Esophagus mucosa (tissue), 1 donor: ENCODE data around the gene MDGA2. TPM values are rescaled to one million over a fixed set of nuclear protein-coding genes. Genes with fewer than 3 reads are reported as not detected.

Source experiments
- ATAC-seq: fragments of 200-7000 bp; cut with Tn5 transposase; one replicate; pipeline ENCODE4 v1.9.1; 2020
- total RNA-seq: library from RNA; stranded (reverse); gene quantifications from one replicate; pipeline ENCODE4 v1.2.4, GENCODE V29; 2023
- donor health status: DM: yes; HTN: yes; CAD: no.

MDGA2 gene
- total RNA-seq, 1 donor from 2014 or later, result not detected

DNA sequence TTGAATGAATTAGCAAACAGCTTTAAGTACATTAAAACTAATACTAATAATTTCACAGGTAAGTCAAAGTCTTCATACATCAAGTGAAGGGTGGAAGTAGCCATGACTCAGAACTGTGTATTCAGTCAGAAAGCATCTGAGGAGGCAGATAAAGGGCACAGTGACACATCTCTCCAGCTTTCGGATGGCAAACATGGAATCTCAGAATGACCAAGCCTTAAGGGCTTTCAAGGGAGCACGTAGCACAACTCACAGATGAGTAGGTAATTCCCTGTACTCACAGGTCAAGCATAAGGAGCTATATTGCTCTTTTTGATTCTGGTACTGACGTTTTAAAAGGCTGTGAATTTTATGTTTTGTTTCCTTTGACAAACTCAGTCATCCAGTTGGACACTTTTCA, 56.0 kb downstream of the MDGA2 start:
- no peak for ATAC-seq

DNA sequence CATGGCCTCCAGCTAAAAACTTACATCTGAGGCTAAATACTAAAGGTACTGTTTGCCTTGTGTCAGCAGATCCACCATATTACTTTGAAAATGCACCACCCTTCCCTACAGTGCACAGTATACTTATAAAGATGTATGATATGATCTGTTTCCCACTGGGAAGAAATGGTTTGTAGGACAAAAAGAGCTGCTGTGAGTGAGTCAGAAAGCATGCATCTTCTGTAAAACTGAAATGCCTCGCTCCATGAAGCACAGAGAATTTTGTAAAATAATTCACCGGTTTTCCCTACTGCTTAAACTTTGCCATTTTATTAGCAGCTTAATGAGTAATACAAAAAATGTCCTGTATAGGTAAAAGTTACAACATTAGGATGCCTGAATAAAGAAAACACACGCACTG, 68.8 kb downstream of the MDGA2 start:
- ATAC-seq, result no peak

DNA sequence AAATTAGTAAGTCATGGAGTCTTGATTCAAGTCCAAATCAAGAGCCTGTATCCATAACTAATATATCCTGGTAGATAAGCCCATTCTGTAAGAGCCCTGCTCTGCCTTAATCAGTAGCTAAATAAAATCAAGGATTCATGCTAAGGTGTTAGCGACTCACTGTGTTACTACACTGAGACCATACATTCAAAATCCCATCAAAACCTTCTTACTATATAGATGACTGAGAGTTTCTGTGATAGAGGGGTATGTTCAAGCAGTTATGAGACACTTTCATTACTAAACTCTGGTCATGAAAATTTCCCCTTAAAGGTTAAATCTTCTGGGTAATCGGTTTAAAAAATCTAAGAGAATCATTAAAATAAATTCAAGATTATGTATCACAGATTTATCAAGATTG, 78.5 kb downstream of the MDGA2 start:
- no peak for ATAC-seq

DNA sequence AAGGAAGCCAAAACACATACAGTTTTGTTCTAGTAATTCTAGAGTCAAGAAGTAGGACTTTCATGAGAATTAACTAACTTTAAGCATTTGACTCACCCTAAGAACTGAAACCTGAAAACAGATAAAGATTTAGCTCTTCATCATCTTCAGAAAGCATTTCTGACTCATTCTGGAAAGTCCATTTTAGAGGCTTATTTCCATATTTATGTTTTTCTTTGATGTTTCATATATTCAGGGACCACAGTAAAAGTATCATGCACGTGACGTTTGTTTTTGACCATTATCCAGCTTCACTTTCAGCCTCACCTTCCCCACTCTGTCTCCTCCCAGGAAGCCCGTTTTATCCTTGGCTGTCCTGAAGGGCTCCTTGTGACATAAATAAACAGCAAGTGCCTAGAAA, 79.2 kb downstream of the MDGA2 start:
- no peak for ATAC-seq

GRCh38 chr14:47595552-47595951, 79.9 kb downstream of the MDGA2 start:
- ATAC-seq, result no peak

- no peak for ATAC-seq
These were observed 84.5 kb downstream of the MDGA2 start for GRCh38 chr14:47590767-47591495.

- ATAC-seq, result no peak
These were observed 90.0 kb downstream of the MDGA2 start for GRCh38 chr14:47585447-47585846.

- no peak for ATAC-seq
These were observed 108.1 kb downstream of the MDGA2 start for GRCh38 chr14:47567273-47567672.

DNA sequence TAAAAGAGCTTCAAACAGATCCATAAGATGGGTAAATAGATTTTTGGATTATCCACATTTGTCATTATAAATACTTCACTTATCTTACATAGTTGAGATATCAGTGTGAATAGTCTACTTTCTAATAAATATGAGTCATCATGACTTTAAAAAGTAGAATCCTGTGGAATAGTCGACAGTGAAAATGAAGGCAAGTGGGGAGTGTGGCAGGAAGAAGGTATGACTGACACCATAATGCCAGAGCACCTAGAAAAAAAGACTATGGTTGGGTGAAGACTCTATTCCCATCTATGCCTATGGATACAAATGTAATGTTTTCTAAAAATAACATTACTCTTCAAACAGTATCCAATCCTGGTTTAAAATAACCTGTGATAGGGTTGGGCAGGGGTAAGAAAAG, 117.5 kb downstream of the MDGA2 start:
- ATAC-seq, result no peak

GRCh38 chr14:47555333-47555732, 120.1 kb downstream of the MDGA2 start:
- no peak for ATAC-seq

DNA sequence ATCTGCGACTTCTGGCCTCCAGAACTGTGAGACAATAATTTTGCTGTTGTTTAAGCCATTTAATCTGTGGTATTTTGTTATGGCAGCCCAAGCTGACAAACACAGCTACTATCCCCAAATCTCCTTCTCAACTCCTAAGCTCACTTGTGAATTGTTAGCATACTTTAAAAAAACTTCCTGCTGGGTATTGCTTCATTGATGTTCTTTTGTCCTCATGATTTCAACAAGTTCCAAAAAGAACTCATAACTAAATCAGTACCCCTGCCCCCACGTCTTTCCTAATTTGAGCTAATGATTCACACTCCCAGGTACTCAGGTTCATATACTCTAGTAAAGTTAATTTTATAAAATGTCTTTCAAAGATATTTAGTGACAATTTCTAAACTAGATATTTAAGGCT, 125.5 kb downstream of the MDGA2 start:
- ATAC-seq, result no peak

DNA sequence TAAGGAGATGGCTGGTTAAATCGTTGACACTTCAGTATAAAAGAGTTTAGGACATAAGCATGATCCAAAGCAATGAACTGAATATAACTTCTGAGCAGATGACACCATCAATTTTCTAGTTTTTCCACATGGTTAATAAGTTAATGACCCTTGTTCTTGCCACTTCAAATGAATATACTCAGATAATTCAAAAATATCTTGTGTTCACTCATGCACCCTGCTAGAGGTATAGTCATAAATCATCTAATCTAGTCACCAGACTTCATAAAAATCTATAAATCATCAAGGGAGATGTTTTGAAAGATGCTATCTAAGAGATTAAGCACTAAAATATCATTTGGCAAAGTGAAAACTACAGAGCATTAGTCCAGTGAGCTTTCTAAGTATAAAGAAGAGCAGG, 131.9 kb downstream of the MDGA2 start:
- no peak for ATAC-seq

GRCh38 chr14:47541662-47542061, 133.7 kb downstream of the MDGA2 start:
- no peak for ATAC-seq

GRCh38 chr14:47539031-47539461, 136.4 kb downstream of the MDGA2 start:
- no peak for ATAC-seq

GRCh38 chr14:47536341-47536740, 139.1 kb downstream of the MDGA2 start:
- no peak for ATAC-seq

DNA sequence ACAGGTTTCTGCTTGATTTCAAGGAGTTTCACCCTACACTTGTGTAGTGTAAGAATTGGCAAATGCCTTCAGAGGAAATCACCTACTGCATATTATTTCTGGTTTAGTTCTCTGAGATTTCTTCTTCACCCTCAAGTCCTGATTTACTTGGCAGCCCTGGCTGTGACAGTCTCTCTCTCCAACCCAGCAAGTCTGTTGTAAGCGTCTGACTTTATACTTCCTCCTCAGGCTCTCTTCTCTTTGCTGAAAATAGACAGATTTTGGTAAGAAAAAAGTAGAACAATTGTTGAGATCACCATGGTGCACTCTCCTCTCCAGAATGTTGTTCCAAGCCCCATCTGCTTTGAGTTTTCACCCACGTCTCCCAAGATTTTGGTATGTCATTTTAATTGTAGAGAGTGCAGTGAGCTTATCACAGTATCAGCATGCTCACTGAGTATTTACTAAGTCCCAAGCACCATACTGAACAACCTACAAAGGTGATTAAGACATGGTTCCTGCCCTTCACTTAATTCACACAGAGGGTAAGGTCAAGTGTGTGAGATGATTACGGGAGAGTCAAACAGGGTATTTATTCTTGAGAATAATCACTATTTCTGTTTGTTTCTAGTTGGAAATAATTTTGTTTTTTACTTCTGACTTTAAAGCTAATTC, 148.7 kb downstream of the MDGA2 start:
- ATAC-seq, result no peak

DNA sequence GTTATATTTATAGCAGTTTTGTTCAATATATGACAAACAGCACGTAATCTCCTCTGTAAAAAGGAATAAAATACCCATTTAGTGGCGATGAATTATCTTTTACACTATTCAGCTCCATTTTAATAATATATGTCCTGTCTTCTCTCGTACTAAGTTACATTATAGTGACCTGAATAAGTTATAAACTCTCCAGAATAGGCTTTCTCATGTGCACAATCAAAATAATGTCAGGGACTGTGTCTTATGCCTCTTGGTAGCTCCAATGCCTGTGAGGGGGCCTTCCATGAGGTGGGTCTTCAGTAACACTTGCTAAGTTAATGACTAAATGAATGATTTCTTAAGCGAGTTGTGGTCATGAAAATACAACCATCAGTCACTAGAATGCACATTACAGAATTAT, 150.9 kb downstream of the MDGA2 start:
- ATAC-seq, result no peak

- no peak for ATAC-seq
These were observed 155.0 kb downstream of the MDGA2 start for GRCh38 chr14:47520382-47520781.

DNA sequence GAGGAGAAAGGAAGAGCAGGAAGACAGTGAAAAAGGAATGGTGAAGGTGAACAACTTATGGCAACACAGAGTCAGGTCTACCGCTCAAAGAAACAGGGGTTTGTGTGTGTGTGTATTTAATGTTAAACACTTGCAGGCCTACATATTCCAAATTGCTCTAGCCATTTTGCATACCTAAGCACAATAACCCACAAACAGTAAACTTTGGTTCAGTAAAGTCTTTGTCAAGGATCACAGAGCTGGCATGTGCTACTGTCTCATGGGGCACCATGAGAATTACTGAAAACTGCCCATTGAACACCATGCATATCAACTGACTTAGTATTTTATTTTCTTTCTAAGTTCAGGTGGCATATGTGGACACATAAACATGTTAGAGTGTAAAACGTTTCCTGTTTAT, 163.6 kb downstream of the MDGA2 start:
- no peak for ATAC-seq

GRCh38 chr14:47509957-47510356, 165.4 kb downstream of the MDGA2 start:
- no peak for ATAC-seq

DNA sequence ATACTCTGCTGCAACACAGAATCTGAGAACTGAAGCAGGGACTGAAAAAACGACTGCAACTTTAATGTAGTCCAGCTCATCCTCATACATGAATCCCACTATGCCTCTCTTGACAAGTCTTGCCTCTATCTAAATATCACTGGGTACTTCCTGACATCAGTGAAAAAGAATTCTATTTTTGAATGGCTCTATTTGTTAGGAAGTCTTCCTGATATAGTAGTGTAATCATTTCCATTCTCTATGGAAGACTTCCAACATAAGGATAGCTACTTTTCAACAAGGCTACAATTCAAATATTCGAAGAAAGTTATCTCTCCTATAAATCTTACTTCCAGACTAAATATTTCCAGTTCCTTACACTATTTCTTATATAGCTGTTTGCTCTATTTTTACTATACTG, 167.5 kb downstream of the MDGA2 start:
- ATAC-seq, result no peak

DNA sequence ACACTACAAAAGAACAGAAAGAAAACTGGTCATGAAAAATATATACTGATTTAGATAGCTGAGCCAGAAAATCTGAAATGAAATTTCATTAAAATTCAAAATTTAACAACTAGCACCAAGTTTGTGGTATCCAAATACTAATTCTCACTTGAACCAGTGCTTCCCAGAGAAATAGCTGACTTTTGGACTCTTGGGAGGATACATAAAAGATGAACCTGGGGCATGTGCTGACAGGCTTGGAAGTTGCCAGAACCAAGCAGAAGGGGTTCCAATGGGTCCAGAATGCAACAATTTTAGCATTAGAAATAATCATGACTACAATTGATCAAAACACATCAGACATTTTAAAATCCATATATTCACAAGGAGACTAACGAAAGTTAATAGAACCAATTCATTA, 175.0 kb downstream of the MDGA2 start:
- ATAC-seq, result no peak

- ATAC-seq, result no peak
These were observed 184.6 kb downstream of the MDGA2 start for GRCh38 chr14:47490766-47491165.

GRCh38 chr14:47490353-47490752, 185.1 kb downstream of the MDGA2 start:
- no peak for ATAC-seq

DNA sequence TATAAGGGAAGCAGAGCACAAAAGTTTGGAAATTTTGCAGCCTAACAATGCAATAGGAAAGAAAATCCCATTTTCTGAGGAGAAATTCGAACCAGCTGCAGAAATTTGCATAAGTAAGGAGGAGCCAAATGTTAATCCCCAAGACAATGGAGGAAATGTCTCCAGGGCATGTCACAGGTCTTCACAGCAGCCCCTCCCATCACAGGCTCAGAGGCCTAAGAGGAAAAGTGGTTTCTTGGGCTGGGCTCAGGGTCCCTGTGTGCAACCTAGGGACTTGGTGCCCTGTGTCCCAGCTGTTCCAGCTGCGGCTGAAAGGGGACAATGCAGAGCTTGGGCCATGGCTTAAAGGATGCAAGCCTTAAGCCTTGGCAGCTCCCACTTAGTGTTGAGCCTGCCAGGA, 190.0 kb downstream of the MDGA2 start:
- ATAC-seq, result no peak
